ENCODE measurements around the gene SLC6A20.

Gene SLC6A20

DNA sequence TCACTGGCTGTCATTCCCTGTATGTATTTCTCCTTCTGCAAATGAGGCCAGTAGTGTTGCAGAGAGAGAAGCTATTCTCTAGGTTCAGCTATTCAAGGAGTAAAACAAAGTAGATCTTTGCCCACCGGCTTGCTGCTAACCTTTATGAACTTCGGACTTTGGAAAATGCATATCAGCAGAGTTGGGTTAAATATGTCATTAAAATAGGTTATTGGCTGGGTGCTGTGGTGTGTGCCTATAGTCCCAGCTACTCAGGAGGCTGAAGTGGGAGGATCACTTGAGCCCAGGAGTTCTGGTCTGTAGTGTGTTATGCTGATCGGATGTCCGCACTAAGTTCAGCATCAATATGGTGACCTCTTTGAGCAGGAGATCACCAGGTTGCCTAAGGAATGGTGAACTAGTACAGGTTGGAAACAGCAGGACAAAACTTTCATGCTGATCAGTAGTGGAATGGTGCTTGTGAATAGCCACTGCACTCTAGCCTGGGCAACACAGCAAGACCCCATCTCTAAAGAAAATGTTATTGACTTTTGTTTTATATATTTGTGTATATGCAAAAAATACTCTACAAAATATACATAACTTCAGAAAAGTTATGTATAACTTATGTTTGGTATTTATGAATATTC is 53.8 kb downstream of the SLC6A20 start:
- TF ChIP-seq TAF1 (IDR thresholded peaks at IDR 0.05; ENCODE audit: borderline replicate concordance, insufficient read depth, low read length) = no peak
- TF ChIP-seq SIN3A (IDR thresholded peaks at IDR 0.05; ENCODE audit: borderline replicate concordance, insufficient read depth, low read length) = no peak
- no peak for TF ChIP-seq POLR2AphosphoS5 (IDR thresholded peaks at IDR 0.05; ENCODE audit: low read depth, low read length)
- TF ChIP-seq FOXP2 (optimal IDR thresholded peaks at IDR 0.05; ENCODE audit: borderline replicate concordance, extremely low read depth, extremely low read length, insufficient read depth) = no peak
- TF ChIP-seq, protein P1, sequence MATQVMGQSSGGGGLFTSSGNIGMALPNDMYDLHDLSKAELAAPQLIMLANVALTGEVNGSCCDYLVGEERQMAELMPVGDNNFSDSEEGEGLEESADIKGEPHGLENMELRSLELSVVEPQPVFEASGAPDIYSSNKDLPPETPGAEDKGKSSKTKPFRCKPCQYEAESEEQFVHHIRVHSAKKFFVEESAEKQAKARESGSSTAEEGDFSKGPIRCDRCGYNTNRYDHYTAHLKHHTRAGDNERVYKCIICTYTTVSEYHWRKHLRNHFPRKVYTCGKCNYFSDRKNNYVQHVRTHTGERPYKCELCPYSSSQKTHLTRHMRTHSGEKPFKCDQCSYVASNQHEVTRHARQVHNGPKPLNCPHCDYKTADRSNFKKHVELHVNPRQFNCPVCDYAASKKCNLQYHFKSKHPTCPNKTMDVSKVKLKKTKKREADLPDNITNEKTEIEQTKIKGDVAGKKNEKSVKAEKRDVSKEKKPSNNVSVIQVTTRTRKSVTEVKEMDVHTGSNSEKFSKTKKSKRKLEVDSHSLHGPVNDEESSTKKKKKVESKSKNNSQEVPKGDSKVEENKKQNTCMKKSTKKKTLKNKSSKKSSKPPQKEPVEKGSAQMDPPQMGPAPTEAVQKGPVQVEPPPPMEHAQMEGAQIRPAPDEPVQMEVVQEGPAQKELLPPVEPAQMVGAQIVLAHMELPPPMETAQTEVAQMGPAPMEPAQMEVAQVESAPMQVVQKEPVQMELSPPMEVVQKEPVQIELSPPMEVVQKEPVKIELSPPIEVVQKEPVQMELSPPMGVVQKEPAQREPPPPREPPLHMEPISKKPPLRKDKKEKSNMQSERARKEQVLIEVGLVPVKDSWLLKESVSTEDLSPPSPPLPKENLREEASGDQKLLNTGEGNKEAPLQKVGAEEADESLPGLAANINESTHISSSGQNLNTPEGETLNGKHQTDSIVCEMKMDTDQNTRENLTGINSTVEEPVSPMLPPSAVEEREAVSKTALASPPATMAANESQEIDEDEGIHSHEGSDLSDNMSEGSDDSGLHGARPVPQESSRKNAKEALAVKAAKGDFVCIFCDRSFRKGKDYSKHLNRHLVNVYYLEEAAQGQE (IDR thresholded peaks at IDR 0.05; ENCODE audit: insufficient read depth in 1 of 2, low read depth in 2 of 2, low read length in 2 of 2) = no peak

DNA sequence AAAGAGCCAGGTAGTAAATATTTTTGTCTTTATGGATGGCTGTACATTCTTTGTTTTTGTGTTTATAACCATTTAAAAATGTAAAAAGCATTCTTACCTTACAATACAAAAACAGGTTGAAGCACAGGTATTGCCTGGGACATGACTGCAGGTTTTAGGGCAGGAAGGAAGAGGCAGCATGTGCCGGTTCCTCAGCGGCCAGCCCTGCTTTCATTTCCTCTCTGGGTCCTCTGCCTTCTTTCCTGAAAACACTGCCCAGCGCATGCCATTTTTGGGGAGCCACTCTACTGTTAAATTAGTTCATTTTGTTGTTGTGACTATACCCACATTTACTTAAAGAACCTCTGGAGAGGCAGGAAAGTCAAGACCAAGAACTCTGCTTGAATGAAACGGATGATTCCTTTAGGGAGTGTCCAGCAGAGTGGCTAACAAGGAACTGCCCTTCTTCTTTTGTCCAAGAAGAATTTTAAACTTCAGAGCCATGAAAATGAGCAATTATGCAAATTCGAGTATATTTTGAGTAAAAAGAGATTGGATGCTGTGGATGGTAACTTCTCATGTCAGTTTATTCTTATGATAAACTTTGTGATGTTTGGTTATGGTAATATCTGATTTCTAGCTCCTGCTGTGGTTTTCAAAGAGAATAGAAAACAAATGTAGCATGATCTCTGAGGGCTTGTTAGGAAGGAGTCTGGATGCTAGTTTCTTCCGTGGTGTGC is 54.4 kb downstream of the SLC6A20 start:
- TF ChIP-seq, protein P1 (IDR thresholded peaks at IDR 0.05; ENCODE audit: insufficient read depth in 1 of 2, low read depth in 2 of 2, low read length in 2 of 2) = no peak
- TF ChIP-seq SIN3A (IDR thresholded peaks at IDR 0.05; ENCODE audit: borderline replicate concordance, insufficient read depth, low read length) (no peak), TAF1 (IDR thresholded peaks at IDR 0.05; ENCODE audit: borderline replicate concordance, insufficient read depth, low read length) (no peak), POLR2AphosphoS5 (IDR thresholded peaks at IDR 0.05; ENCODE audit: low read depth, low read length) (no peak), FOXP2 (optimal IDR thresholded peaks at IDR 0.05; ENCODE audit: borderline replicate concordance, extremely low read depth, extremely low read length, insufficient read depth) (no peak)

DNA sequence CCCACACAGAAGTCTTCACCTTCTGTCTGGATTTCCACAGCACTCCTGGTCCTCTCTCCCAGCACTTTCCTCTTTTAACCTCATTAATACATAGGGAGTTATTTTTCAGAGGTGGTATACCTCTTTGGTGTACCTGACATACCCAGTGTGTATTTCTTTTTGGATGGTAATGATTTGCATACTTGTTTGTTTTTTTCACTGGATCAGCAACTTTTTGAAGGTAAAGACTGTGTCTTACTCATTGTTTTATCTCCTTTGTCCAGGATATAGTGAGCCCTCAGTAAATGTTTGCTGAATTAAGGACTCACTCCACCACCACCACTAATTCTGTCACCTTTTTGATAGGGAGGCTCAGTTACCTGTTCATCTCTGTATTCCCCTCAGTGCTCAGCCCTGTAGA is 55.1 kb downstream of the SLC6A20 start:
- TF ChIP-seq FOXP2 (optimal IDR thresholded peaks at IDR 0.05; ENCODE audit: borderline replicate concordance, extremely low read depth, extremely low read length, insufficient read depth) (no peak), POLR2AphosphoS5 (IDR thresholded peaks at IDR 0.05; ENCODE audit: low read depth, low read length) (no peak), SIN3A (IDR thresholded peaks at IDR 0.05; ENCODE audit: borderline replicate concordance, insufficient read depth, low read length) (no peak), TAF1 (IDR thresholded peaks at IDR 0.05; ENCODE audit: borderline replicate concordance, insufficient read depth, low read length) (no peak)
- TF ChIP-seq, protein P1 (IDR thresholded peaks at IDR 0.05; ENCODE audit: insufficient read depth in 1 of 2, low read depth in 2 of 2, low read length in 2 of 2) = no peak

DNA sequence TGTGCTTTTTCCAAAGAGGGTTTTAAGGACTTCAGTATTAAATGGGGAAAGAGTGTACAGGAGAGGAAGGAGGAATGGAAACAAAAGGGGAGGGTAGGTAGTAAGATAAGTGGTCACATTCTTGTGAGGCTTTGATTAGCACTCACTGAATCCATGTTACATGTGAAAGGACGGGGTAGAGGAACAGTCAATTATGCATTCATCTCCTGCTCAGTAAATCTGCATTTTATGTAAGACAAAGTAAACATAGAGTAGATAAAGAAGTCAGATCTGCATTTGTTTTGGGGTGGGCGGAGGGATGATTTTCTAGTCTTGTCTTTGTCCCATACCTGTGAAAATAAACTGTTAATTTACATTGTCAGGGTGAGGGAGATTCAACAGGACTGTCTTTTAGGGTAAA is 56.3 kb downstream of the SLC6A20 start:
- TF ChIP-seq SIN3A (IDR thresholded peaks at IDR 0.05; ENCODE audit: borderline replicate concordance, insufficient read depth, low read length) (no peak), TAF1 (IDR thresholded peaks at IDR 0.05; ENCODE audit: borderline replicate concordance, insufficient read depth, low read length) (no peak), POLR2AphosphoS5 (IDR thresholded peaks at IDR 0.05; ENCODE audit: low read depth, low read length) (no peak), FOXP2 (optimal IDR thresholded peaks at IDR 0.05; ENCODE audit: borderline replicate concordance, extremely low read depth, extremely low read length, insufficient read depth) (no peak)
- TF ChIP-seq, protein P1 (IDR thresholded peaks at IDR 0.05; ENCODE audit: insufficient read depth in 1 of 2, low read depth in 2 of 2, low read length in 2 of 2) = no peak
